GM23248 (cell line): Measurements from ENCODE around the gene MCTP2.

ENCODE experiments used
- EZH2 ChIP-seq: fragments of 200-600 bp; sonication (generic); IDR thresholded peaks from 2 replicates; pipeline ENCODE4 v1.6.1; 2018; ENCODE audit warnings: antibody characterized with exemption, mild to moderate bottlenecking; ENCODE audit not compliant: insufficient read depth, poor library complexity, severe bottlenecking
- EZH2phosphoT487 ChIP-seq: fragments of 200-600 bp; sonication (generic); IDR thresholded peaks from 2 replicates; pipeline ENCODE4 v1.6.1; 2018; ENCODE audit warnings: antibody characterized with exemption, moderate library complexity, mild to moderate bottlenecking, low read depth; ENCODE audit not compliant: insufficient read depth

DNA sequence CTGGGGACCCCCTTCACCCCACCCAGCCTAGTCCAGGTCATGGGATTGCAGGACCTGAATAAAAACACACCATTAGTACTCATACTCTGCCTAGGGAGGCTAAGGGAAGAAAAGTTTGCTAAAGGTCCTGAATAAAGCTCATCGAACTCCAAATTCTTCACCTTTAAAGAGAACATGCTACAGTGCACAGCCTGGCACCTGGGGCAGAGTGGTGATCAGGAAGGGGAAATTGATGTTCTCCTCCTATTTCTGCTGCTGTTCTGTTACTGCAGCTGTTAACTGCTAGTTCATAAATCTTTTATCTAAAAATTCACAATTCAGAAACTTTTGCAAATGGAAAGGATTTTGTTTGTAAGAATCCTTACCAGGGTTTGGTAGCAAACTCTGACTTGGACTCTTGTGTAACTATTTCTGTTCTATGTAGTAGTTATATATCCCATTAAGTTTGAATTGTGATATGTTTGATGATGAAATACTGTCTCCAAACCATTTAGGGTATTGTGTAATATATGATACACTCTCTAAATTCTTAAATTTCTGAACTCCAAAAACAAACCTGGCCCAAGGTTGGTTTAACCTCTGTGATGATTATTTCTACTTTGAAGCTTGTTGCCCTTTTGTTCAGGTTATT, 27.9 kb downstream of the MCTP2 start:
- TF ChIP-seq EZH2 (no peak), EZH2phosphoT487 (no peak)
